ENCODE data around the gene TTLL12.

DNA sequence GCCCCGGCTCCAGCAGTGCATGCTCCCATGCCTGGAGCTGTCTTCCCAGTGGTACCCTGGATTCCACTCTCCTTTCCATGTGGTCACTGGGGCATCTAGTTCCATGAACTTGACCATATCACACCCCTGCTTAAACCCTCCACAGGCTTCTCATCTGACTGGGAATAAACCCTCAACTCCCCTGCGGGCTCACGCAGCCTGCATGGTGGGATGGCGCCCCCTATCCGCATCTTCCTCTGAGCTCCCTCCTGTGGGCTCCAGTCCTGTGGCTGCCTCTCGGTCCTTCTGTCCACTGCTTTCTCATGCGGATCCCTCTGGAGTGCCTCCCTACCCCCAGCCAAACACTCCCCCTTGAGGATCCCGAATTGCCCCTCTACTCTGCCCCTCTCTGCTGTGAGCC lies 41.4 kb upstream of the TTLL12 start:
- TF ChIP-seq EZH2 (IDR thresholded peaks at IDR 0.05; ENCODE audit: insufficient read depth, poor library complexity, severe bottlenecking) (no peak), EZH2phosphoT487 (IDR thresholded peaks at IDR 0.05; ENCODE audit: insufficient read depth, low read depth) (no peak)
